Smooth muscle cell (in vitro differentiated cells): Measurements from ENCODE around the gene WSCD1. TPM values are rescaled to one million over a fixed set of nuclear protein-coding genes. Genes with fewer than 3 reads are reported as not detected.

Experiments used
- DNase-seq: peaks from one replicate; lab custom pipeline; 2025; ENCODE audit not compliant: unreplicated experiment; lab: John Stamatoyannopoulos, UW
- H2AFZ ChIP-seq: fragments of 200-600 bp; sonication (generic); 2 replicates; pipeline ENCODE4 v1.6.0; 2016; ENCODE audit warnings: antibody characterized with exemption, low read depth, mild to moderate bottlenecking
- H3F3A ChIP-seq: fragments of 200-600 bp; sonication (generic); 2 replicates; pipeline ENCODE4 v1.6.0; 2017; ENCODE audit warnings: antibody characterized with exemption, low read depth
- H3K27ac ChIP-seq: fragments of 200-600 bp; sonication (generic); 2 replicates; pipeline ENCODE4 v1.5.1; 2016; ENCODE audit warnings: low read depth, mild to moderate bottlenecking
- H3K27me3 ChIP-seq: fragments of 200-600 bp; sonication (generic); 2 replicates; pipeline ENCODE4 v1.6.1; 2016; ENCODE audit warnings: low read depth, mild to moderate bottlenecking
- H3K36me3 ChIP-seq: fragments of 200-600 bp; sonication (generic); 2 replicates; pipeline ENCODE4 v1.5.1; 2016; ENCODE audit warnings: low read depth
- H3K4me1 ChIP-seq: fragments of 200-600 bp; sonication (generic); 2 replicates; pipeline ENCODE4 v1.5.1; 2016; ENCODE audit warnings: low read depth
- H3K4me2 ChIP-seq: fragments of 200-600 bp; sonication (generic); 2 replicates; pipeline ENCODE4 v1.6.0; 2016; ENCODE audit warnings: mild to moderate bottlenecking
- H3K4me3 ChIP-seq: fragments of 200-600 bp; sonication (generic); 2 replicates; pipeline ENCODE4 v1.5.1; 2016; ENCODE audit warnings: mild to moderate bottlenecking
- H3K79me2 ChIP-seq: fragments of 200-600 bp; sonication (generic); 2 replicates; pipeline ENCODE4 v1.6.0; 2016; ENCODE audit warnings: low read depth, mild to moderate bottlenecking
- H3K9ac ChIP-seq: fragments of 200-600 bp; sonication (generic); 2 replicates; pipeline ENCODE4 v1.6.0; 2016; ENCODE audit warnings: low read depth
- H3K9me3 ChIP-seq: fragments of 200-600 bp; sonication (generic); replicated peaks from 2 replicates; pipeline ENCODE4 v1.5.1; 2016; ENCODE audit warnings: low read depth
- H4K20me1 ChIP-seq: fragments of 200-600 bp; sonication (generic); 2 replicates; pipeline ENCODE4 v1.6.0; 2016; ENCODE audit warnings: low read depth
- CTCF ChIP-seq: fragments of 200-600 bp; sonication (generic); IDR thresholded peaks from 2 replicates; pipeline ENCODE4 v1.5.1; 2017; ENCODE audit warnings: borderline replicate concordance, mild to moderate bottlenecking, antibody characterized with exemption; ENCODE audit not compliant: insufficient read depth, poor library complexity, severe bottlenecking
- WGBS: methylation state at CpG from one replicate; pipeline ENCODE4 v1.1.7; 2016; ENCODE audit warnings: low lambda C conversion rate; 5-methylcytosine and 5-hydroxymethylcytosine counted together
- polyA plus RNA-seq: library from polyadenylated mRNA; unstranded; fragments of >200 nt; fragmentation: Nextera tagmentation; extraction: Ambion mirVana; gene quantifications from 2 replicates; pipeline ENCODE4 v1.2.1, GENCODE V29; 2016
- total RNA-seq: library from RNA; depleted of rRNA; stranded (reverse); fragments of >200 nt; gene quantifications from 2 replicates; pipeline ENCODE4 v1.2.3, GENCODE V29; 2014

The WSCD1 gene
- total and polyA plus RNA-seq, 2 experiments from 2014 or later = 0.18 TPM

- no peaks in the 10 kb centered on the region for H3K36me3 ChIP-seq
Observed at GRCh38 chr17:6124856-6125255, 54.7 kb downstream of the WSCD1 start.

GRCh38 chr17:6126768-6127167 lies 56.6 kb downstream of the WSCD1 start:
- H2AFZ ChIP-seq = no peak overlapping the region
- H3K27me3 ChIP-seq = no peaks in the 10 kb centered on the region
- no peaks in the 10 kb centered on the region for H3K36me3 ChIP-seq
- no peaks in the 10 kb centered on the region for H3F3A ChIP-seq
- no peaks in the 10 kb centered on the region for H3K9me3 ChIP-seq
- H4K20me1 ChIP-seq = no peaks in the 10 kb centered on the region
- no peak for DNase-seq
- no peaks in the 10 kb centered on the region for H3K4me1 ChIP-seq
- H3K4me3 ChIP-seq = no peak overlapping the region
- H3K9ac ChIP-seq = no peak overlapping the region
- no peak for TF ChIP-seq CTCF
- H3K79me2 ChIP-seq = no peaks in the 10 kb centered on the region
- 81% methylated on average over 1 of the region's 1 CpG for WGBS
- no peak overlapping the region for H3K4me2 ChIP-seq
- no peak overlapping the region for H3K27ac ChIP-seq

More at GRCh38 chr17:6124856-6125255, 54.7 kb downstream of the WSCD1 start:
- H3K9ac ChIP-seq = no peak overlapping the region
- TF ChIP-seq CTCF = no peak
- no peak overlapping the region for H3K4me2 ChIP-seq
- no peaks in the 10 kb centered on the region for H3F3A ChIP-seq
- H3K27me3 ChIP-seq = no peaks in the 10 kb centered on the region
- H3K9me3 ChIP-seq = no peaks in the 10 kb centered on the region
- DNase-seq = no peak
- H4K20me1 ChIP-seq = no peaks in the 10 kb centered on the region
- H3K4me1 ChIP-seq = no peaks in the 10 kb centered on the region
- no peak overlapping the region for H3K27ac ChIP-seq
- no peaks in the 10 kb centered on the region for H3K79me2 ChIP-seq
- H2AFZ ChIP-seq = no peak overlapping the region
- no peak overlapping the region for H3K4me3 ChIP-seq

- Histone ChIP-seq H3K27ac (no peak overlapping the region), H3K79me2 (no peaks in the 10 kb centered on the region), H3K36me3 (no peaks in the 10 kb centered on the region), H3F3A (no peaks in the 10 kb centered on the region), H3K27me3 (no peaks in the 10 kb centered on the region), H2AFZ (no peak overlapping the region), H3K9ac (no peak overlapping the region), H3K4me2 (no peak overlapping the region), H4K20me1 (no peaks in the 10 kb centered on the region), H3K4me1 (no peaks in the 10 kb centered on the region), H3K4me3 (no peak overlapping the region), H3K9me3 (no peaks in the 10 kb centered on the region)
- TF ChIP-seq CTCF = no peak
- DNase-seq = no peak
- 92% methylated on average over 2 of the region's 2 CpGs for WGBS
Observed at GRCh38 chr17:6134721-6135120, 64.5 kb downstream of the WSCD1 start.

GRCh38 chr17:6135236-6135635 lies 65.1 kb downstream of the WSCD1 start:
- Histone ChIP-seq H3K9me3 (no peaks in the 10 kb centered on the region), H3K4me2 (no peak overlapping the region), H4K20me1 (no peaks in the 10 kb centered on the region), H3K27me3 (no peaks in the 10 kb centered on the region), H3K9ac (no peak overlapping the region), H3F3A (no peaks in the 10 kb centered on the region), H3K36me3 (no peaks in the 10 kb centered on the region), H3K27ac (no peak overlapping the region), H2AFZ (no peak overlapping the region), H3K79me2 (no peaks in the 10 kb centered on the region), H3K4me3 (no peak overlapping the region), H3K4me1 (no peaks in the 10 kb centered on the region)
- TF ChIP-seq CTCF = no peak
- DNase-seq = no peak
- 75% methylated on average over 5 of the region's 5 CpGs for WGBS
